ENCODE results near the gene SEC11A. TPM values are rescaled to one million over a fixed set of nuclear protein-coding genes. Genes with fewer than 3 reads are reported as not detected.
"Not testable (repeated sequence)": the region's sequence is repeated elsewhere in the genome, so short reads cannot be mapped to it uniquely, and the experiment has no call there.

SEC11A gene
- total RNA-seq, 2 donors from 2014 or later: 79.7 to 81.2 TPM

DNA sequence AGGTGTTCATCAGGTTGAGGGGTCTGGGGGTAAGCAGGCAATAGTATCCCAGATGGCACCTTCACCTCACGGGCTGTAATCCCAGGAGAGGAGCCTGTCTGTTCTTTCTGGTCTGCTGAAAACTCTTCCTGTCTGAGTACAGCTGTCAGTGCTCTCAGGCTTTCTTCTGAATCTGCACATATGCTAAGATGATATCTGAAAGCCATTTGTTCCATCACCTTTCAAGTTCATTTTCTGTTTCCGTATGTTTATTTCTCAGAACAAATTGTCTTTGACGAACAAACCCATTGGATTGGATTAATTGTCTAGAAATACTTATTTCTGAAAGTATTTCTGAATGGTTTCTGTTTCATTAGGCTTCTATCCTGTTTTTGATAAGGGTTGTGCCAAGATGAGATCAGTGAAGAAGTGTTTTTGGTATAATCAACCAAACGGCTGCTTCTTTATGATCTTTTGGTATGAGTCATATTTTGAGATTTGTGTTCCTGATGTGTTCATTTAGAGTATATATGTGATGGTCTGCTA, 45.7 kb upstream of the SEC11A start:
- Histone ChIP-seq H3K36me3 (peaks cover 16% of the 10 kb centered on the region), H3K4me3 (no peak overlapping the region), H3K4me1 (peaks cover 0 to 52% of the 10 kb centered on the region in 2 donors), H3K9me3 (no peaks in the 10 kb centered on the region), H3K27ac (no peak overlapping the region), H3K27me3 (no peaks in the 10 kb centered on the region)
- TF ChIP-seq, protein P1, sequence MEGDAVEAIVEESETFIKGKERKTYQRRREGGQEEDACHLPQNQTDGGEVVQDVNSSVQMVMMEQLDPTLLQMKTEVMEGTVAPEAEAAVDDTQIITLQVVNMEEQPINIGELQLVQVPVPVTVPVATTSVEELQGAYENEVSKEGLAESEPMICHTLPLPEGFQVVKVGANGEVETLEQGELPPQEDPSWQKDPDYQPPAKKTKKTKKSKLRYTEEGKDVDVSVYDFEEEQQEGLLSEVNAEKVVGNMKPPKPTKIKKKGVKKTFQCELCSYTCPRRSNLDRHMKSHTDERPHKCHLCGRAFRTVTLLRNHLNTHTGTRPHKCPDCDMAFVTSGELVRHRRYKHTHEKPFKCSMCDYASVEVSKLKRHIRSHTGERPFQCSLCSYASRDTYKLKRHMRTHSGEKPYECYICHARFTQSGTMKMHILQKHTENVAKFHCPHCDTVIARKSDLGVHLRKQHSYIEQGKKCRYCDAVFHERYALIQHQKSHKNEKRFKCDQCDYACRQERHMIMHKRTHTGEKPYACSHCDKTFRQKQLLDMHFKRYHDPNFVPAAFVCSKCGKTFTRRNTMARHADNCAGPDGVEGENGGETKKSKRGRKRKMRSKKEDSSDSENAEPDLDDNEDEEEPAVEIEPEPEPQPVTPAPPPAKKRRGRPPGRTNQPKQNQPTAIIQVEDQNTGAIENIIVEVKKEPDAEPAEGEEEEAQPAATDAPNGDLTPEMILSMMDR (IDR thresholded peaks at IDR 0.05): no peak
- DNase-seq (ENCODE audit: low spot score): no peak

DNA sequence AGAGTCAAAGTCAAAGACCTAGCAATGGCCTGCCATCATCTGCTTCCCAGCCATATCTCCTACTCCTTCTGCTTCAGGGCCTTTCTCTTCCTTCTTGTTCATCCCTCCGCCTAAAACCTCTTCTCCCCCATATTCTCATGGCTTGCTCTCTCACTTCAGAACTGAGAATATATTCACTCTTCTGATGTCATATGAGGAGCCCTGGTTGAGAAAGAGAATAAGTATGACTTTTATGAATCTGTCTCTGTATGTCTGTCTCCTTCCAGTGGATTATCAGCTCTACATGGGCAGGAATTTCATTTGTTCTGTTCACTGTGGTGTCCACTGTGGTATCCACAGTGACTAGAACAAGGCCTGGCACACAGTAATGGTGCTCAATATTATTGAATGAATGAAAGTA, 44.3 kb upstream of the SEC11A start:
- H3K4me3 ChIP-seq: no peak overlapping the region

DNA sequence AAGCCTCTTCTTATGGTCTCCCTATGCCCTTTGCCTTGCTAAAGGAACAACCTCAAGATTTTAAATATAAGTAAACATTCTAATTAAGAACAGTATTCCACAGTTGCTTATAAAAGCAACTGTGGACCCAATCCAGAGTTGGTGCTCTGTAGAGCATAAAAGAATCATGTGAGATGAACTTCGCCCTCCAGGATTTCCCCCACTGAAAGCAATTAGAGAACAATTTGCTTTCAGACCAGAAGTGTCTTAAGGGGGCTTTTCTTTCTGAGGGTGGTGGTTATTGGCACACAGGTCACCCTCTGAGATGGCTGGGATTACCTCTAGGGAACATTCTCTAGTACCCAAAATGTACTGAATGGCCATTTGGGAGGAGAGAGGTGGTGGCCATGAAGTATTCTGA, 43.1 kb upstream of the SEC11A start:
- Histone ChIP-seq H3K36me3 (no peaks in the 10 kb centered on the region), H3K27ac (no peak overlapping the region), H3K27me3 (no peaks in the 10 kb centered on the region), H3K4me3 (no peak overlapping the region), H3K9me3 (no peaks in the 10 kb centered on the region), H3K4me1 (peaks cover 0 to 72% of the 10 kb centered on the region in 2 donors)
- TF ChIP-seq, protein P1 (IDR thresholded peaks at IDR 0.05): no peak
- no peak for DNase-seq (ENCODE audit: low spot score)

More for the DNA sequence above, 44.3 kb upstream of the SEC11A start:
- no peaks in the 10 kb centered on the region for H3K27me3 ChIP-seq
- DNase-seq (ENCODE audit: low spot score): no peak
- no peak overlapping the region for H3K27ac ChIP-seq
- H3K4me1 ChIP-seq: peaks cover 0 to 67% of the 10 kb centered on the region in 2 donors
- TF ChIP-seq, protein P1 (IDR thresholded peaks at IDR 0.05): no peak
- H3K36me3 ChIP-seq: peaks cover 4% of the 10 kb centered on the region
- no peaks in the 10 kb centered on the region for H3K9me3 ChIP-seq

DNA sequence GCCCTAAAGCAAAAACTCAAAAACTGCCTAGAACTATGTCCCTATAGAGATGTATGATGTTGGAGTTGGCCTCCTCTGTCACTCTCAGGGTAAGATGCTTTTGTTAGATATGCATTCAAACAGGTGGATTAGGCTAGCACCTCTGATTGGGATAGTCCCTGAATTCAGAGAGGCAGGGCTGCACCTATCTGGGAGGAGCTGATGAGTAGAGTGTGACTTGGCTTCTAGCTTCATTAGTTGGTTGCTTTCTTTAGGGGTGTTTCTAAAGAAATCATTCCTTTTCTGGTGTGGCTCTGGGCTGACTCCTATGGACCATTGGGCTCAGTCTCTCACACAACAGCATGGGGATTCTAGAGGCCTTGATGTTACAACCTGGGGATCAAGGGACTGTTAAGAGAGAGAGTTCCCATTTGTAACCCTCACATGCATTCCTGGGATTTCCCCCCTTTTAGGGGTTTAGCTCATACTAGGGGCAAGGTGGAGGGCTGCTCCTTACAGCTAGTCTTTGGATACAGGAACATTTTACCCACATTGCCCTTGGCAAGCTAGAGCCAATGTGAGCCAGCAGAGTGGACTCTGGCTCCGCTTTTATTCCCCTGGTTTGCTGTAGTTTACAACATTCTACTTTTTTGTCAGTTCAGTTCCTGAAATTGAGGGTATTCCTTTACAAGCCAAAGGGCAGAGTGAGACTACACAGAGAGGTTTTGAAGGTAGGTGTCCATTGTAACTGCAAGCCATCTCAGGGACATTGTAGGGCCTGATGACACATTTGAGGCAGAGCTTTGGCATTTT, 40.0 kb upstream of the SEC11A start:
- Histone ChIP-seq H3K27me3 (no peaks in the 10 kb centered on the region), H3K4me1 (peaks cover 0 to 66% of the 10 kb centered on the region in 2 donors), H3K36me3 (no peaks in the 10 kb centered on the region), H3K27ac (no peak overlapping the region), H3K4me3 (no peak overlapping the region), H3K9me3 (no peaks in the 10 kb centered on the region)
- TF ChIP-seq, protein P1 (IDR thresholded peaks at IDR 0.05): no peak
- DNase-seq (ENCODE audit: low spot score): no peak

DNA sequence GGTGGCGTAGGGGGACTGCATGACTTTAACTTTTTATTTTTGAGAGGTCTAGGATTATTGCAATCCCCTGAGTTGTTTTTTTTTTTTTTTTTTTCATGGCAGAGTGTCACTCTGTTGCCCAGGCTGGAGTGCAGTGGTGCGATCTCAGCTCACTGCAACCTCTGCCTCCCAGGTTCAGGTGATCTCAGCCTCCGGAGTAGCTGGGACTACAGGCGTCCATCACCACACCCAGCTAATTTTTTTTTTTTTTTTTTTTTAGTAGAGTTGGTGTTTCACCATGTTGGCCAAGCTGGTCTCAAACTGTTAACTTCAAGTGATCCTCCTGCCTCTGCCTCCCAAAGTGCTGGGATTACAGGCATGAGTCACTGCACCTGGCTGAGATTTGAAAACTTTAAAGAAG, 39.0 kb upstream of the SEC11A start:
- not testable (repeated sequence) for H3K4me3 ChIP-seq; DNase-seq (ENCODE audit: low spot score); H3K36me3 ChIP-seq; H3K9me3 ChIP-seq; H3K27me3 ChIP-seq; H3K27ac ChIP-seq
- H3K4me1 ChIP-seq: peaks cover 0 to 67% of the 10 kb centered on the region in 2 donors

DNA sequence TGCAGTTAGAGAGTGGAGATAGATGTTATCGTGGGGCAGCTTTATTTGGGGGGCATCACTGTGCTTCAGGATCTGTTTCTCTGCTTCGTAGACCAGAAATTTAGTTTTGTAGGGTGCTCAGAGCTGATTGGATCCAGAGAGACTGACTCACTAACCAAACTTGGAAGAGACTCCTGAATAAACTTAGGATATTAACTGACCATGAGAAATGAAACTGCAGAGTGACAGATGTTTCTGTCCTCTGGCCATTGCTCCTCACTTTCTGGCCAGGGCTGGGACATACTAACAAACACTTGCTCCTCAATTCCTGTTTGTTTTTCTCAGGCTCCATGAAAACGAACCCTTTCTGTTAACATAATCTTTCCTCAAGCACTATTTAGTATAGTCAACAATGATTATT, 36.8 kb upstream of the SEC11A start:
- TF ChIP-seq, protein P1 (IDR thresholded peaks at IDR 0.05): no peak
- peak overlapping the region; percentile 47 to 52 for H3K27ac ChIP-seq
- peaks cover 0 to 63% of the 10 kb centered on the region in 2 donors for H3K4me1 ChIP-seq
- DNase-seq (ENCODE audit: low spot score): no peak
- H3K36me3 ChIP-seq: no peaks in the 10 kb centered on the region
- no peak overlapping the region for H3K4me3 ChIP-seq
- no peaks in the 10 kb centered on the region for H3K27me3 ChIP-seq
- no peaks in the 10 kb centered on the region for H3K9me3 ChIP-seq
